ENCODE measurements around the gene VPS13A.

DNA sequence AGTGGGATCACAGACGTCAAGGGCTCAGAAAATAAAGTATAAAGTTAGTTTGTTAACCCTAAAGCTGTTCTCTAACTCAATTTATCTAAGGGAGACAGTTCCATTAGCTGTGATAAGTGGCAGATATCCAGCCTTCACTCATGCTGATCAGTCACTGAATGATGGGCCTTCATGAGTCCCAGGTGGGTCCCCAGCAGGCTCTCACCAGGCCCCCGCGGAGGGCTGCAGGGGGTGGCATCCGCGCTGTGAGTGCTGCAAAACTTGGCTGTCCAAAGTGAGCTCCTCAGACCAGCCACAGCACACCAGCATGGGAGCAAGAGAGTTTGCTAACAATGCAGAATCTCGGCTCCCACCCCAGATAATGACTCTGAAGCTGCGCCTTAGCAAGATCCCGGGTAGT lies 283.6 kb downstream of the VPS13A start:
- TF ChIP-seq, protein P1, sequence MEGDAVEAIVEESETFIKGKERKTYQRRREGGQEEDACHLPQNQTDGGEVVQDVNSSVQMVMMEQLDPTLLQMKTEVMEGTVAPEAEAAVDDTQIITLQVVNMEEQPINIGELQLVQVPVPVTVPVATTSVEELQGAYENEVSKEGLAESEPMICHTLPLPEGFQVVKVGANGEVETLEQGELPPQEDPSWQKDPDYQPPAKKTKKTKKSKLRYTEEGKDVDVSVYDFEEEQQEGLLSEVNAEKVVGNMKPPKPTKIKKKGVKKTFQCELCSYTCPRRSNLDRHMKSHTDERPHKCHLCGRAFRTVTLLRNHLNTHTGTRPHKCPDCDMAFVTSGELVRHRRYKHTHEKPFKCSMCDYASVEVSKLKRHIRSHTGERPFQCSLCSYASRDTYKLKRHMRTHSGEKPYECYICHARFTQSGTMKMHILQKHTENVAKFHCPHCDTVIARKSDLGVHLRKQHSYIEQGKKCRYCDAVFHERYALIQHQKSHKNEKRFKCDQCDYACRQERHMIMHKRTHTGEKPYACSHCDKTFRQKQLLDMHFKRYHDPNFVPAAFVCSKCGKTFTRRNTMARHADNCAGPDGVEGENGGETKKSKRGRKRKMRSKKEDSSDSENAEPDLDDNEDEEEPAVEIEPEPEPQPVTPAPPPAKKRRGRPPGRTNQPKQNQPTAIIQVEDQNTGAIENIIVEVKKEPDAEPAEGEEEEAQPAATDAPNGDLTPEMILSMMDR (IDR thresholded peaks at IDR 0.05) = no peak
- no peak for TF ChIP-seq ZFX (IDR thresholded peaks at IDR 0.05; ENCODE audit: borderline replicate concordance)
